SK-N-SH (cell line): Measurements from ENCODE around the gene PCNX4. TPM values are rescaled to one million over a fixed set of nuclear protein-coding genes. Genes with fewer than 3 reads are reported as not detected.

Experiments used
- CTCF ChIA-PET: fragments of 300-600, 350-600 bp; formaldehyde crosslinking; extraction: SDS; loops from one replicate; lab custom pipeline; 2021; lab: Yijun Ruan, JAX
- POLR2A ChIA-PET: fragments of 350-600 bp; sonication (Branson Sonifier 250); formaldehyde crosslinking; extraction: SDS; loops from one replicate; lab custom pipeline; 2020; ENCODE audit warnings: antibody characterized with exemption, inconsistent platforms; lab: Yijun Ruan, JAX
- DNase-seq: peaks from one replicate; pipeline ENCODE4 v3.0.0; 2012
- H2AFZ ChIP-seq: fragments of 200-600 bp; sonication (generic); 2 replicates; pipeline ENCODE4 v1.8.1; 2016; ENCODE audit warnings: antibody characterized with exemption, mild to moderate bottlenecking, low read depth
- H3F3A ChIP-seq: fragments of 200-600 bp; sonication (generic); replicated peaks from 2 replicates; pipeline ENCODE3; 2016; ENCODE audit warnings: antibody characterized with exemption, mild to moderate bottlenecking; ENCODE audit not compliant: insufficient read depth
- H3K27ac ChIP-seq, 2 experiments: fragments of 200-500 bp in 1 of 2; fragments of 200-600 bp in 1 of 2; sonication (Bioruptor generic) in 1 of 2; sonication (generic), shearing (Covaris generic) in 1 of 2; 2 replicates each; pipeline versions ENCODE4 v1.5.1 to v1.6.1; 2014 to 2016; ENCODE audit warnings: low read depth in 2 of 2, inconsistent platforms in 1 of 2, low read length in 1 of 2, mild to moderate bottlenecking in 1 of 2, mixed read lengths in 1 of 2
- H3K27me3 ChIP-seq: fragments of 200-600 bp; sonication (generic), shearing (Covaris generic); 2 replicates; pipeline ENCODE4 v1.6.1; 2016; ENCODE audit warnings: mixed run types; ENCODE audit not compliant: insufficient read depth
- H3K36me3 ChIP-seq, 2 experiments: fragments of 200-500 bp in 1 of 2; fragments of 200-600 bp in 1 of 2; sonication (Bioruptor generic) in 1 of 2; sonication (generic) in 1 of 2; replicated peaks in 1 of 2; 2 replicates each; pipeline versions ENCODE3 to v1.5.1; 2014 to 2016; ENCODE audit warnings: low read length in 1 of 2, mild to moderate bottlenecking in 1 of 2; ENCODE audit not compliant: insufficient read depth in 2 of 2, control insufficient read depth in 1 of 2
- H3K4me1 ChIP-seq, 2 experiments: fragments of 200-500 bp in 1 of 2; fragments of 200-600 bp in 1 of 2; sonication (Bioruptor generic) in 1 of 2; sonication (generic), shearing (Covaris generic) in 1 of 2; 2 replicates each; pipeline versions ENCODE4 v1.5.1 to v1.6.1; 2014 to 2016; ENCODE audit warnings: low read depth in 1 of 2, low read length in 1 of 2, mixed run types in 1 of 2; ENCODE audit not compliant: insufficient read depth in 2 of 2, control insufficient read depth in 1 of 2
- H3K4me2 ChIP-seq: fragments of 200-600 bp; sonication (generic), shearing (Covaris generic); 2 replicates; pipeline ENCODE4 v1.6.1; 2017; ENCODE audit warnings: mixed run types
- H3K4me3 ChIP-seq, 2 experiments: fragments of 200-500 bp in 1 of 2; fragments of 200-600 bp in 1 of 2; sonication (Bioruptor generic) in 1 of 2; sonication (generic), shearing (Covaris generic) in 1 of 2; 2 replicates each; pipeline versions ENCODE4 v1.5.1 to v1.8.1; 2014 to 2016; ENCODE audit warnings: low read depth in 2 of 2, inconsistent platforms in 1 of 2, low read length in 1 of 2, mild to moderate bottlenecking in 1 of 2, mixed read lengths in 1 of 2, moderate library complexity in 1 of 2
- H3K79me2 ChIP-seq: fragments of 200-600 bp; sonication (generic); 2 replicates; pipeline ENCODE4 v1.8.1; 2017; ENCODE audit warnings: mild to moderate bottlenecking; ENCODE audit not compliant: insufficient read depth
- H3K9ac ChIP-seq: fragments of 200-600 bp; sonication (generic); 2 replicates; pipeline ENCODE4 v1.6.1; 2017; ENCODE audit warnings: mixed run types
- H3K9me2 ChIP-seq: fragments of 200-600 bp; sonication (generic); 2 replicates; pipeline ENCODE4 v1.6.1; 2017; ENCODE audit warnings: mixed run types
- H3K9me3 ChIP-seq: fragments of 200-600 bp; sonication (generic); 2 replicates; pipeline ENCODE4 v1.6.1; 2017; ENCODE audit warnings: mixed run types, mild to moderate bottlenecking, moderate library complexity
- H4K20me1 ChIP-seq: fragments of 200-600 bp; sonication (generic); 2 replicates; pipeline ENCODE4 v1.6.1; 2017; ENCODE audit warnings: mild to moderate bottlenecking, mixed run types; ENCODE audit not compliant: insufficient read depth
- CTCF ChIP-seq: fragments of 200-600 bp; sonication (generic); IDR thresholded peaks from 2 replicates; pipeline ENCODE4 v1.6.1; 2017; ENCODE audit warnings: antibody characterized with exemption, mild to moderate bottlenecking, moderate library complexity
- EP300 ChIP-seq, 2 experiments: IDR thresholded peaks; 2 replicates each; pipeline versions ENCODE4 v1.4.0 to v1.6.1; 2012; ENCODE audit warnings: borderline replicate concordance in 1 of 2, low read depth in 1 of 2, low read length in 1 of 2
- FOXJ3 ChIP-seq: sonication (generic); formaldehyde crosslinking; IDR thresholded peaks from 2 replicates; pipeline ENCODE4 v1.5.1; 2020; ENCODE audit warnings: mild to moderate bottlenecking, missing genetic modification reagents
- GATA2 ChIP-seq: sonication (generic); formaldehyde crosslinking; IDR thresholded peaks from 2 replicates; pipeline ENCODE4 v1.5.0; 2020; ENCODE audit warnings: mild to moderate bottlenecking, missing genetic modification reagents
- JUND ChIP-seq: IDR thresholded peaks from 2 replicates; pipeline ENCODE4 v1.4.0; 2012
- MAX ChIP-seq: IDR thresholded peaks from 2 replicates; pipeline ENCODE4 v1.4.0; 2012; ENCODE audit warnings: low read depth
- MEF2A ChIP-seq: IDR thresholded peaks from 2 replicates; pipeline ENCODE4 v1.4.0; 2012; ENCODE audit warnings: low read depth, borderline replicate concordance
- NFIC ChIP-seq: IDR thresholded peaks from 2 replicates; pipeline ENCODE4 v1.4.0; 2012; ENCODE audit warnings: borderline replicate concordance
- NRF1 ChIP-seq: IDR thresholded peaks from 2 replicates; pipeline ENCODE4 v1.6.1; 2012; ENCODE audit warnings: low read depth, mild to moderate bottlenecking, low read length
- RAD21 ChIP-seq: IDR thresholded peaks from 2 replicates; pipeline ENCODE4 v1.6.1; 2012; ENCODE audit warnings: mild to moderate bottlenecking, low read length
- REST ChIP-seq: IDR thresholded peaks from 2 replicates; pipeline ENCODE4 v1.6.1; 2012; ENCODE audit warnings: mild to moderate bottlenecking, low read depth, low read length, moderate library complexity
- RXRA ChIP-seq: IDR thresholded peaks from 2 replicates; pipeline ENCODE4 v1.4.0; 2012; ENCODE audit warnings: low read depth, mild to moderate bottlenecking, borderline replicate concordance
- TAF1 ChIP-seq: IDR thresholded peaks from 2 replicates; pipeline ENCODE4 v1.6.1; 2012; ENCODE audit warnings: low read depth, mild to moderate bottlenecking, low read length, moderate library complexity, borderline replicate concordance
- TEAD4 ChIP-seq: IDR thresholded peaks from 2 replicates; pipeline ENCODE4 v1.4.0; 2012; ENCODE audit warnings: mild to moderate bottlenecking, borderline replicate concordance; ENCODE audit not compliant: insufficient read depth
- USF1 ChIP-seq: IDR thresholded peaks from 2 replicates; pipeline ENCODE4 v1.4.0; 2012; ENCODE audit warnings: low read depth, borderline replicate concordance
- YY1 ChIP-seq: IDR thresholded peaks from 2 replicates; pipeline ENCODE4 v1.4.0; 2012; ENCODE audit warnings: low read depth, mild to moderate bottlenecking
- WGBS: methylation state at CpG from one replicate; pipeline ENCODE4 v1.1.6; 2017; ENCODE audit warnings: low lambda C conversion rate; 5-methylcytosine and 5-hydroxymethylcytosine counted together
- polyA plus RNA-seq, 3 experiments: library from polyadenylated mRNA; depleted of rRNA; stranded (reverse); fragments of >200 nt; gene quantifications; 2 replicates each; pipeline ENCODE4 v1.2.3, GENCODE V29; 2012

PCNX4 gene
- polyA plus RNA-seq, 1 of the 3 experiments (the other 2 are of a cell fraction), result 21.1 TPM

- TF ChIP-seq YY1, result no peak
Measured at GRCh38 chr14:60093606-60094005, 1.9 kb downstream of the PCNX4 start (continued).

- Histone ChIP-seq H3K4me2 (peak overlapping the region; percentile 75), H3K4me1 (peaks cover 4 to 20% of the 10 kb centered on the region in 2 experiments; a peak in 3 of 4 replicates), H3K4me3 (peak overlapping the region; percentile 68 to 94), H3K36me3 (peaks cover 13 to 17% of the 10 kb centered on the region in 2 experiments), H2AFZ (no peak overlapping the region), H3K79me2 (peaks cover 71% of the 10 kb centered on the region), H3K27me3 (no peaks in the 10 kb centered on the region), H3K9me3 (no peaks in the 10 kb centered on the region), H4K20me1 (no peaks in the 10 kb centered on the region), H3K9me2 (no peaks in the 10 kb centered on the region), H3K27ac (peak overlapping the region; percentile 25 to 99; a peak in 2 of 4 replicates), H3K9ac (no peak overlapping the region), H3F3A (peaks cover 10% of the 10 kb centered on the region)
- WGBS, result 79% methylated on average over 5 of the region's 5 CpGs
- ChIA-PET CTCF (interaction anchor here (2.5 kb wide), 1 partner anchor 90 kb away, joined by 8 read pairs; no protein-coding TSS in a partner anchor), POLR2A (no interaction called here)
- DNase-seq, result no peak
- TF ChIP-seq TAF1, result no peak
- no peak for TF ChIP-seq GATA2 (CRISPR knock-in tag)
- no peak for TF ChIP-seq NRF1
- no peak for TF ChIP-seq NFIC
- TF ChIP-seq USF1, result no peak
- no peak for TF ChIP-seq YY1
- no peak for TF ChIP-seq RXRA
- TF ChIP-seq JUND, result no peak
- TF ChIP-seq REST, result no peak
- no peak for TF ChIP-seq CTCF
- TF ChIP-seq MEF2A, result no peak
- no peak for TF ChIP-seq RAD21
- TF ChIP-seq MAX, result no peak
- no peak for TF ChIP-seq TEAD4
- no peak for TF ChIP-seq FOXJ3 (CRISPR knock-in tag)
- no peak for TF ChIP-seq EP300 (IDR thresholded peaks at IDR 0.05; ENCODE audit: borderline replicate concordance in 1 of 2, low read depth in 1 of 2, low read length in 1 of 2)
Measured at GRCh38 chr14:60094306-60094897, 2.7 kb downstream of the PCNX4 start.
